KOPT-K1 (cell line): ENCODE data around the gene MNAT1.

ENCODE experiments used
- H3K27ac ChIP-seq: fragments of 200-600 bp; sonication (generic); 2 replicates; pipeline ENCODE4 v1.5.1; 2016; ENCODE audit warnings: antibody characterized with exemption, mild to moderate bottlenecking, low read depth, low read length; ENCODE audit not compliant: poor library complexity, severe bottlenecking
- H3K36me3 ChIP-seq: fragments of 200-600 bp; sonication (generic); 2 replicates; pipeline ENCODE4 v1.5.1; 2017; ENCODE audit warnings: antibody characterized with exemption, mild to moderate bottlenecking, low read length, moderate library complexity; ENCODE audit not compliant: insufficient read depth
- H3K9me3 ChIP-seq: fragments of 200-600 bp; sonication (generic); 2 replicates; pipeline ENCODE4 v1.5.1; 2017; ENCODE audit warnings: antibody characterized with exemption, low read length, mild to moderate bottlenecking; ENCODE audit not compliant: insufficient read depth, poor library complexity, severe bottlenecking

MNAT1 gene

DNA sequence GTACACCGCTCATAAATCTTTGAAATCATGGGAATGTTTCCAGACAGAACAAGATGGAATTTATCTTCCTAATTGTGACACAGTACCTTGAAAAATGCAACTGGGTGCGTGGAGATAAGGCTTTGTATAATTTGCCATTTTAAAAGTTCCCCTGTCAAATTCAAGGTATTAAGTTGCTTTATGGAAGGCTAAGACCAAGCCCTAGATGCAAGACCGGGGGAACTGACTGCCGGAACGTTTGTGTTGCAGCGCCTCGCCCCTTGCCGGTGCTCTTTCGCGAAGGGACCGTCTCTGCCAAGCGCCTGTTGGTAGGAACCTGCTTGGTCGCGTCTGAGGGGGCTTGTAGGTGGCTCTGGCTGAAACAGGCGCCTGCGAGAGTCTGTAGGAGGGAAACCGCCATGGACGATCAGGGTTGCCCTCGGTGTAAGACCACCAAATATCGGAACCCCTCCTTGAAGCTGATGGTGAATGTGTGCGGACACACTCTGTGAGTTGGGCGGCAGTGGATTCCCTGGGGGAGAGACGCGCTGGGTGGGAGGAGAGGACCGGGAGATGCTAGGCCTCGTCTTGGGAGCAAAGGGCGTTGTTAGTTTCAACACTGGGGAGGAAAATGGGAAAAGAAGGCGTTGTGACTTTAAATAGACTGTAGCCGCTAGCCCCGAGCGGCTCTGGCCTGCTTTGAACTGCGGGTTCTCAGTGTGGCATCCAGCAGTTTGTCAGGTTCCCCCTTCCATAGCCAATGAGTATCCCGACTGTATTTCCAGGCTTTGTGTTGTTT is at the start of gene MNAT1:
Gene MNAT1, plus strand, starts transcription at position 297 of the 778 bp plus-strand sequence. Its CDS starts 102 bp downstream, at position 399.
- Histone ChIP-seq H3K36me3 (no peaks in the 10 kb centered on the region), H3K9me3 (no peaks in the 10 kb centered on the region), H3K27ac (peak within 1 kb of the TSS; percentile 74)

DNA sequence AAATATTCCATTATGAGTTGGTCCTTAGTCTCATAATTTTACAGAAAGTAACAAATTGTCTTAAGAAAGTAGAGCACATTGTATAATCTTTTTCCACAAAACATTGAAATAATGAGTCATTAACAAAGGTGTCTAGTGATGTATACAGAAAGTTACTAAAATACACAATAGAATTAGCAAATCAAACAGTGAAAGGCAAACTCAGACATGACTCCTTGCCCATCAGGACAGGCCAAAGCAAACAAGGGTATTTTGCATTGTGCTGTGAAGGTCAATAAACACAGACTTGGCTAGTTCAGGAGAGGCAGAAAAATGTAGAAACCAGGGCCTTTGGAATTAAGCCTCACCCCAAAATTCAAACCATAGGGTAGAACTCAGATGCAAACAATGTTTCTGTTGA is 47.7 kb upstream of the MNAT1 start:
- Histone ChIP-seq H3K36me3 (no peaks in the 10 kb centered on the region), H3K9me3 (no peaks in the 10 kb centered on the region), H3K27ac (no peak overlapping the region)

DNA sequence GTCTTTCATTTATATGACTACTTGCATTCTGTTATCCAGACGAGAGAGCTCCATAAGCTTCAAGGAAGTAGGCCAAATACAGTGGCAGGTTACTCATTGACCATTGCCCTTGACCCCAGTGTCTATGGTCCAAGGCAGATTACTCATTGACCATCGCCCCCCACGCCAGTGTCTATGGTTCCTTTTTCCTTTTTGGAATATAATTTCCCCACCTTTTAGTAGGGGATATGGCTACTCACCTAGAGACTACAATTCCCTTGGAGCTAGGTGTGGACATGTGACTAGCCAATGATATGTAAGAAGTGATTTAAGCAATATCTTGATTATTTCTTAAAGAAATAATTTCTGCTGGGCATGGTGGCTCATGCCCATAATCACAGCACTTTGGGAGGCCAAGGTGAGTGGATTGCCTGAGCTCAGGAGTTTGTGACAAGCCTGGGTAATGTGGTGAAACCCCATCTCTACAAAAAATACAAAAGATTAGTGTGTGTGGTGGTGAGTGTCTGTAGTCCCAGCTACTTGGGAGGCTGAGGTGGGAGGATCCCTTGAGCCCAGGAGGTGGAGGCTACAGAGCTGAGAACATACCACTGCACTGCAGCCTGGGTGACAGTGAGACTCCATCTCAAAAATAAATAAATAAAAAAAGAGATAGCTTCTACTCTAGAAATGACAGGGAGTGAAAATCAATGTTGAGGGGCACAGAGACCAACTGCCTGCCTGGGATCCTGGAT is 43.0 kb upstream of the MNAT1 start:
- no peak overlapping the region for H3K27ac ChIP-seq
- H3K36me3 ChIP-seq = no peaks in the 10 kb centered on the region
- H3K9me3 ChIP-seq = no peaks in the 10 kb centered on the region

DNA sequence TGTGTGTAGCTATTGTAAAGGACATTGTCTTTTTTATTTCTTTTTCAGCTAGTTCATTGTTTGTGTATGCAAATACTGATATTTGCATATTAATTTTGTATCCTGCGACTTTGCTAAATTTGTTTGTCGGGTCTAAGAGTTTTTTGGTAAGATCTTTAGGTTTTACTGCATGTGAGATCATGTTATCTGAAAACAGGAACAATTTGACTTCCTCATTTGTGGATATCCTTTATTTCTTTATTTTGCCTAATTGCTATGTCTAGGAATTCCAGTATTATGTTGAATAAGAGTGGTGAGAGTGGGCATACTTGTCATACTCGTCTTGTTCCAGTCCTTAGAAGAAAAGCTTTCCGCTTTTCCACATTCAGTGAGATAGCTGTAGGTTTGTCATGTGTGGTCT is 39.2 kb upstream of the MNAT1 start:
- Histone ChIP-seq H3K9me3 (peaks cover 3% of the 10 kb centered on the region), H3K27ac (no peak overlapping the region)

DNA sequence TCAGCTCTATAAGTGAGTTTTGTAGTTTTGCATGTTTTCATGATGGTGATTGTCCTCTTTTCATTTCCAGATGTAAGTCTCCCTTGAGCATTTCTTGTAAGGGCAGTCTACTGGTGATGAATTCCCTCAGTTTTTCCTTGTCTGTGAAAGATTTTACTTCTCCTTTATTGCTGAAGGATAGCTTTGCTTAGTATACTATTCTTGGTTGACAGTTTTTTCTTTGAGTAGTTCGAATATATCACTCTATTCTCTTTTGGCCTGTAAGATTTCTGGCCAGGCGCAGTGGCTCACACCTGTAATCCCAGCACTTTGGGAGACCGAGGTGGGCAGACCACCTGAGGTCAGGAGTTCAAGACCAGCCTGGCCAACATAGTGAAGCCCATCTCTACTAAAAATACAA is 34.0 kb upstream of the MNAT1 start:
- Histone ChIP-seq H3K9me3 (peaks cover 17% of the 10 kb centered on the region), H3K27ac (no peak overlapping the region), H3K36me3 (no peaks in the 10 kb centered on the region)

More for the DNA sequence above, 39.2 kb upstream of the MNAT1 start:
- H3K36me3 ChIP-seq = no peaks in the 10 kb centered on the region

DNA sequence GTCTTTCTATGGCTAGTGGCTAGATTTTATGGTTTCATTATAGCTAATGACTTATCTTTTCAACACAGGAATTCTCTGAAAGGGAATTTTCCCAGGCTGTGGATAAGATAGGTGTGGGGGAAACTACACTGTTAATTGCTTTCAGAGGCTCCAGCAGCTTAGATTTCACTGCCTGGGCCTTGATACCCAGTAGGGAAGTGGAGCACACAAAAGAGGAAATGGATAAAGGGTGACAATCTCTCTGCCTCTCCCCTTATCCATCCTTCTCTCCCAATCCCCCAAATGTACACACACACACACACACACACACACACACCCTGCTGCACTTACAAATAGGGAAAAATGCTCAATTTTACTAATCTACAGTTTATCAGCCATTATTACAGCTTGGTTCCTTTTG is 29.5 kb upstream of the MNAT1 start:
- no peaks in the 10 kb centered on the region for H3K36me3 ChIP-seq
- H3K9me3 ChIP-seq = peaks cover 16% of the 10 kb centered on the region
- H3K27ac ChIP-seq = no peak overlapping the region

DNA sequence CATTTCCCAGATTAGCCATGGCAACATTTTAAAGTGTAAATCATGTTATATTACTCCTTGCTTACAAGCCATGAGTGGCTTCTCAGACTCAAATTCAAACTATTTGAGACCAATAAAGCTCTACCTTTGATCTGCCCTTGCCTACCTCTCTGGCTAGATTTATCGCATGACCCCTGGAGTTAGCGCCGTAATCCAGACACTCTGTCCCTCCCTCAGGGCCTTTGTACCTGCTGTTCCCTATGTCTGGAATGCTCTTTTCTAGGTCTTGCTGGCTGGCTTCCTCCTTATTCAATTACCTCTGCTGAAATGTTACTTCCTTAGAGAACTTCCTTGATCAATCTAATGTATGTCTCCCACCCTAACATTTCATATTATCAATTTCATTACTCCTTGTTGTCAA is 26.7 kb upstream of the MNAT1 start:
- H3K27ac ChIP-seq = no peak overlapping the region
- no peaks in the 10 kb centered on the region for H3K9me3 ChIP-seq
- H3K36me3 ChIP-seq = no peaks in the 10 kb centered on the region

DNA sequence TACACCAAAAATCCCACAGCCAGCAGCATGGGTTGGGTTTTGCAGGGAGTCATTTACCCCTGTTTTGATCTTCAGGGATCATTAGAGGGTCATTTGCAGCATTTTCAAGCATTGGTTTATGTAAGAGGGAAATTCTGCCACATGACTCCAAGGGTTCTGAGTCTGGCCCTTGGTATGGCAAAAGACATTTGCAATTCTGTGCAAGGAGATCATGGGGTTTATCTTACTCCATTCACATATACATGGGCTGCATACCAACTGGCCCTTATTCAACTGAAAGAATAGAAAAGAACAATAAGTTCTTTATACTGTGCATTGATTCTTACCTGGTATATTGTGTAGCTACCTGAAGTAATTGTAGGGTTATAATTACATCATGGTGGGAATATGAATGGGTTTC is 24.1 kb upstream of the MNAT1 start:
- no peak overlapping the region for H3K27ac ChIP-seq
- no peaks in the 10 kb centered on the region for H3K9me3 ChIP-seq
- no peaks in the 10 kb centered on the region for H3K36me3 ChIP-seq

DNA sequence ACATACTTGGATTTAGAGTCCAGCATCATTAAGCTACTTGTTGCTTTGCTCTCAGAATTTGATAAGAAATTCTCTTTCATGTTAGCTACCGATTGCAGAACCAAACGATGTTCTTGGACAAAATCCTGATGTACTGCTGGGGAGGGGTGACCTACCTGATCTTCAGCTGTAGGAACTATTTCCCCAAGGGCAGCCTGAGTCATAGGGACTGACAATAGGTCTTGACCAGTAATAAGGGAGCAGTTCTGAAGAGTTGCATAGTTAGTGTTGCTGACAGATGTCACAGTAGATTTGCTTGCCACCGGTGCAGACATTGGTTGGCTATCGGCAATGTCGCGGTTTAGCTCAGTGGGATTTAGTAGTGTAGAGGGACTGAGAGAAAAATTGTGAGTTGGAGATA is 21.0 kb upstream of the MNAT1 start:
- Histone ChIP-seq H3K9me3 (no peaks in the 10 kb centered on the region), H3K27ac (no peak overlapping the region), H3K36me3 (no peaks in the 10 kb centered on the region)

DNA sequence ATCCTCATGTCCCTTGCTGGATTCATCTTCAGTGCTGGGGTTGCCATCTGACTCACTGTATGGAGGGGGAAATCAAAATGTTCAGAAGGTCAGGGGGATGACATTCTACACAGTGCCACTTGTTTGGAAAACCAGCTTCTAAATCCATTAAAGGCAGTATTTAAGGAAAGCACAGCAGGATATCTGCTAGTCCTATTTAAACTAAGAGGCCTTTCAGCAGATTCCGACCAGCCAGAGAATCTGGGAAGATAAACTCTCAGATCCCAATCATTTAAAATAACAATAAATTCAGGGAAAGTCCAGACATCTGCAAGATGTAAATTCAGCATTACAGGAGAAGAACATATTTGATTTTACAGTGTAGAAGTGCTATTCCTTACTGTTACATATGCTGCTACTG is 14.2 kb upstream of the MNAT1 start:
- Histone ChIP-seq H3K36me3 (no peaks in the 10 kb centered on the region), H3K27ac (no peak overlapping the region), H3K9me3 (peaks cover 21% of the 10 kb centered on the region)

DNA sequence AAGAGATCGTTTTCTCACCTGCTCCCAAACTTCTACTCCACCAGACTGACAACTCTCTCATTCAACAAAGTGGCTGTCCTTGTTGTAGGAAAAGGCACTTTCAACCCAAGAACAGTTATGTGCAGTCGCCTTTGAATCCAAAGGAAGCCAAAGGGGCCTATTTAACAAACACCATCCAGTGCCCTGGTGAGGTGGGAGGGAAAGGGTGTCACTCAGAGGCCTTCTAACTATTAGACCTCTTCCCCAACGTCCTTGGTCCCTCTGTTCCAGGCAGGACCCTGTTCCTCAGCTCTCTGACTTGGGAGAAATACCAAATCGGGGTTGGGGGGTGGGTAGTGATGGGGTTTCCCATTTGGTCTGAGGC is 13.6 kb upstream of the MNAT1 start:
- H3K9me3 ChIP-seq = peaks cover 21% of the 10 kb centered on the region
- no peak overlapping the region for H3K27ac ChIP-seq
- no peaks in the 10 kb centered on the region for H3K36me3 ChIP-seq

DNA sequence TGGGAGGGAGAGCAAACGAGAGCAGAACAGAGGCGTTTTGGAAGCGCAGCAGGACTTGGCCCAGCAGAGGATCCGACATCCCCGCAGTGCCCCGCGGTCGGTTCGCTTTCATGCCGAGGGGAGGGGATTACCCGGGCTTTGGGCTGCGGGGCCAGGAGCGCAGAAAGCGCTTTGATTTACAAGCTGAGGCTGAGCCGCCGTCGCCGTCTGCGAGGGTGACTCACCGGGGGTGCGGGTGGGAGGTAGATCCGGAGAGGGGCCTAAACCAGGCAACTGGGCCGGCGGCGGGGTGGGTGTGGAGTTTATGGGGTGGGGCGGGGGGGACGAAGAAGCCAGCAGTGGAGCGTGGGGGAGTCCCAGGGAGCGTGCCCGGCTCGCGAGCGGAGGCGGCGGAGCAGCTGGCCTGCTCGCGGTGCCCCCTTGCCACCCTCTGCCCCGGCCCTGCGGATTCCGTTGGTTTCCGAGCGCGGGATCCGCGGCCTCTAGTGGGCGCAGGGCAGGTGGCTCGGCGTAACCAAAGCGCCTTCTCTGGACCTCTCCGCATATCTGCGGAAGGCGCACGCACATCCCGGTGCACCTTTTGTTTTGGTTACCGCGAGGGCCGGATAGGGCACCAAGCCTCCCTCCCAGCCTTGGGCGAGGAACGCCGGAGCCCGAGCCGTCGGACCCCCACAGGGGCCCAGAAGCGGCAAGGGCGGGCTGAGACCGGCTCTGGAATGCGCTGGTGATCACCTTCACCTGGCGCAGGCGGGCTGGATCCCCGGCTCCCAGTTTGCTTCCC is 13.0 kb upstream of the MNAT1 start:
- Histone ChIP-seq H3K27ac (no peak overlapping the region), H3K9me3 (peaks cover 21% of the 10 kb centered on the region)

DNA sequence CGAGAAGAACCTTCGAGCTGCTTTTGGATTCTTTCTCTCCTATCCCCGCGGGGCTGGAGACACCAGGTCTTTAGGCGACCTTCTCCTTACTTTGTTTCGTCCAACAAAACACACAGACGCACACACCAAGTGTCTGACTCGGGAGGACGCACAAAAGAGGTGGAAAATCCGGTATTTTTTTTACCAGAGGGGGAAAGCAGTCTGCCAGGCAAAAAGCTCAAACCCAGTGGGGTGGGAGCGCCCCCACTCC is 12.5 kb upstream of the MNAT1 start:
- H3K9me3 ChIP-seq = peaks cover 21% of the 10 kb centered on the region
- no peaks in the 10 kb centered on the region for H3K36me3 ChIP-seq
- no peak overlapping the region for H3K27ac ChIP-seq

More for the DNA sequence above, 13.0 kb upstream of the MNAT1 start:
- H3K36me3 ChIP-seq = no peaks in the 10 kb centered on the region

DNA sequence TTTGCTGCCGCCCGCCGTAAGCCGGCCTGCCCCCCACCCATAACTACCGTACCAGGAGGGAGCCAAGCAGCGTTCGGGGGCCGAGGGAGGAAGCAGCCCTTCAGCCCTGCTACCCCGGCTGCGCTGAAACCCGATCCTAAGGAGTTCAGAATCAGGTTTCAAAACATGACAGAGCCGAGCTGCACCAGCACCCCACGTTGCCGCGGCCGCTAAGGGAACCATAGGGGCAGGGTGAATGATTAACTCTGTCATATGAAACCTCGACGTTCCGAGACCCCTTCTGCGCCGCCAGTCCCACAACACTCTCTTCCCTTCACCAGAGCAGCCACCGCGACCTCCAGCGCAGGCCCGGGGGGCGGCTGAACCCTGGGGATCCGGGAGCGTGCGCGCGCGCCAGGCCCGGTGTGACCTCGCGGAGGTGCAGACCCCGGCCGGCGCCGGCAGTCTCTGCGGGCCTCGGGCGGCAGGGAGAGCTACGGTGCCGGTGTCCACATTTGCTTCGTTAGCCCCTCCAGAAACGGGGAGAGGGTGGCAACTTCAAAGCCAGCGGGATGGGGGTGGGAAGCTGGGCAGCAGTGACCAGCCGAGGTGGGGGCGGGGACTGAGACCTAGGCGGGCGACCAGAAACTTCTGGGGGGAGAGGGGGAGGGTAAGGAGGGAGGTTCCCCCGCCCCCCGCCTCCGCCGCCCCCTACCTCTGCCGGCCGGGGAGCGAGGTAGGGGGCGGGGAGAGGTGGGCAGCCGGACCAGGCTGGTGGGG is 12.0 kb upstream of the MNAT1 start:
- Histone ChIP-seq H3K9me3 (peaks cover 21% of the 10 kb centered on the region), H3K36me3 (no peaks in the 10 kb centered on the region), H3K27ac (no peak overlapping the region)
